Heart right ventricle (tissue), 16 donors: ENCODE data around the gene NAA25. TPM values are rescaled to one million over a fixed set of nuclear protein-coding genes. Genes with fewer than 3 reads are reported as not detected.
"Not testable (repeated sequence)": the region's sequence is repeated elsewhere in the genome, so short reads cannot be mapped to it uniquely, and the experiment has no call there.

Source experiments
- ATAC-seq, 8 donors: fragments of 200-7000 bp; cut with Tn5 transposase; one replicate each; pipeline ENCODE4 v1.9.1; 2020; ENCODE audit warnings: mild to moderate bottlenecking in 8 of 8, moderate library complexity in 8 of 8, moderate number of reproducible peaks in 1 of 8
- DNase-seq, 2 donors: peaks; one replicate each; pipeline ENCODE4 v3.0.0-alpha.2; 2020
- H3K27ac ChIP-seq, 10 donors: fragments of 200-600 bp; sonication (generic) in 2 of 10; one replicate each; pipeline versions ENCODE4 v1.5.0 to v1.8.0; 2020 to 2022; ENCODE audit warnings: mild to moderate bottlenecking in 3 of 10
- H3K27me3 ChIP-seq, 7 donors: fragments of 200-600 bp; one replicate each; pipeline ENCODE4 v1.8.0; 2021 to 2022; ENCODE audit warnings: mild to moderate bottlenecking in 2 of 7
- H3K36me3 ChIP-seq, 9 donors: fragments of 200-600 bp; sonication (generic) in 1 of 9; one replicate each; pipeline versions ENCODE4 v1.5.0 to v1.8.0; 2020 to 2022; ENCODE audit warnings: mild to moderate bottlenecking in 2 of 9
- H3K4me1 ChIP-seq, 9 donors: fragments of 200-600 bp; sonication (generic) in 1 of 9; one replicate each; pipeline versions ENCODE4 v1.5.0 to v1.8.0; 2020 to 2022; ENCODE audit warnings: mild to moderate bottlenecking in 4 of 9
- H3K4me3 ChIP-seq, 10 donors: fragments of 200-600 bp; sonication (generic) in 2 of 10; one replicate each; pipeline versions ENCODE4 v1.5.0 to v1.8.0; 2020 to 2022; ENCODE audit warnings: mild to moderate bottlenecking in 7 of 10, moderate library complexity in 2 of 10
- H3K9me3 ChIP-seq, 11 donors: fragments of 200-600 bp in 10 of 11; sonication (generic) in 2 of 11; one replicate each; pipeline versions ENCODE4 v1.5.0 to v1.8.0; 2013 to 2022; ENCODE audit warnings: mild to moderate bottlenecking in 2 of 11, control low read depth in 1 of 11, moderate library complexity in 1 of 11
- WGBS, 2 donors: extraction: QIAGEN DNeasy Blood & Tissue Kit; methylation state at CpG; one replicate each; pipeline ENCODE4 v1.1.7; 2013; ENCODE audit warnings: inconsistent platforms in 1 of 2; 5-methylcytosine and 5-hydroxymethylcytosine counted together
- intact Hi-C, 10 donors: fragments of 100-400 bp; cut with DNase I; formaldehyde crosslinking; loops; one replicate each; pipeline versions ENCODE4 v1.11.1 to v1.14.2; 2022
- polyA plus RNA-seq, 2 donors: library from polyadenylated mRNA; stranded (reverse); fragments of 200-250 nt; gene quantifications; one replicate each; pipeline ENCODE4 v1.2.3, GENCODE V29; 2013
- total RNA-seq, 10 donors: library from RNA; stranded (reverse); fragmentation: NEBNext Ultra II Directional in 3 of 10; extraction: Animal tissue kit (Norgen Biotek cat#: 25700) in 3 of 10; gene quantifications; one replicate each; pipeline versions ENCODE4 v1.2.1 to v1.2.4, GENCODE V29; 2021 to 2023
- TF ChIP-seq, protein P1 (sequence below), 9 donors: fragments of 200-600 bp; sonication (generic) in 2 of 9; IDR thresholded peaks; one replicate each; pipeline versions ENCODE4 v1.5.0 to v1.8.0; 2021 to 2022; ENCODE audit warnings: antibody characterized with exemption in 9 of 9, mild to moderate bottlenecking in 5 of 9, moderate library complexity in 1 of 9
- donor health status: Arrhythmogenic right ventricular cardiomyopathy.
- donor health status: ischemic (EF 13 %, LVEDD 7.1; RV severe dilation, severe dysfunction).
- donor health status: healthy with polysubstance abuse.
- donor health status: DM: no; HTN: yes; CAD: no.
- donor health status: DM: no; HTN: no; CAD: no.
- donor health status: ischemic (EF 25% LVEDD 6.9; RV normal size, moderate dysfunction).
- donor health status: ischemic (EF 25% LVEDD 5.7; RV mildly dilated, moderate dysfunction).
- donor health status: healthy.
- donor health status: DM: yes; HTN: yes; CAD: no.
- donor health status: Ischemic cardiomyopathy.
- donor health status: ischemic (EF 35%, LVEDD 5.7; RV mildly dilated, moderate dysfunction).
- donor health status: nonischemic (EF 11% LVEDD 7.7; RV severe dilation, severe dysfunction).
- donor health status: DM: yes; HTN: yes; CAD: no.
- donor health status: PGD.
- donor health status: ischemic (EF 29% LVEDD 5.4; RV normal size, mild dysfunction).
- donor health status: nonischemic (EF 23%, LVEDD 6.1; RV moderate dilation, normal function).

The NAA25 gene
- total and polyA plus RNA-seq, 12 donors: 3.6 to 26.3 (median 17.9) TPM

DNA sequence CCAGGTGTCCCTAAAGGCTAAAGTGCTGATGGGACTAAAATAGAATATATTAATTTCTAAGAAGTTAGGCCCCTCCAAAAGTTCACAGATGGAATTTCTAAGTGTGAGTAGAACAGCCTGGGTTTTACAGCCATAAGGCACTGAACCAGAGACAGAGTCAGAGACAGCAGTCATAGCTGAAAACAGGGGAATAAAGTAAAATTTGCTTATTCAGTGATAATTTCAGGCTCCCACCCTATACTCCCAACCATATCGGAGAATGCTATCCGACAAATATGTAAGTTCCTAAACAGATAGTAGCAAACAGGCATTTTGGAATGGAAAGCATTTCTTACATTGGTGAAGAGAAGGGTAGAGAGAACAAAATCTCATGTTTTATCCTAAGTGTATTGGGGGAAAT is 45.3 kb downstream of the NAA25 start:
- DNase-seq (no peak), ATAC-seq (no peak)
- Histone ChIP-seq H3K9me3 (no peaks in the 10 kb centered on the region), H3K36me3 (peaks cover 0 to 100% (median 56%) of the 10 kb centered on the region in 9 donors), H3K27ac (no peak overlapping the region), H3K4me1 (peaks cover 0 to 11% (median 0%) of the 10 kb centered on the region in 9 donors), H3K27me3 (no peaks in the 10 kb centered on the region), H3K4me3 (no peak overlapping the region)
- TF ChIP-seq, protein P1, sequence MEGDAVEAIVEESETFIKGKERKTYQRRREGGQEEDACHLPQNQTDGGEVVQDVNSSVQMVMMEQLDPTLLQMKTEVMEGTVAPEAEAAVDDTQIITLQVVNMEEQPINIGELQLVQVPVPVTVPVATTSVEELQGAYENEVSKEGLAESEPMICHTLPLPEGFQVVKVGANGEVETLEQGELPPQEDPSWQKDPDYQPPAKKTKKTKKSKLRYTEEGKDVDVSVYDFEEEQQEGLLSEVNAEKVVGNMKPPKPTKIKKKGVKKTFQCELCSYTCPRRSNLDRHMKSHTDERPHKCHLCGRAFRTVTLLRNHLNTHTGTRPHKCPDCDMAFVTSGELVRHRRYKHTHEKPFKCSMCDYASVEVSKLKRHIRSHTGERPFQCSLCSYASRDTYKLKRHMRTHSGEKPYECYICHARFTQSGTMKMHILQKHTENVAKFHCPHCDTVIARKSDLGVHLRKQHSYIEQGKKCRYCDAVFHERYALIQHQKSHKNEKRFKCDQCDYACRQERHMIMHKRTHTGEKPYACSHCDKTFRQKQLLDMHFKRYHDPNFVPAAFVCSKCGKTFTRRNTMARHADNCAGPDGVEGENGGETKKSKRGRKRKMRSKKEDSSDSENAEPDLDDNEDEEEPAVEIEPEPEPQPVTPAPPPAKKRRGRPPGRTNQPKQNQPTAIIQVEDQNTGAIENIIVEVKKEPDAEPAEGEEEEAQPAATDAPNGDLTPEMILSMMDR (IDR thresholded peaks at IDR 0.05): no peak
- intact Hi-C loops: loop anchor here in 1 of 10 donors (10.0 kb wide), 1 partner anchor 162 kb away; no protein-coding TSS in a partner anchor
- 96 to 97% methylated on average over 2 of the region's 2 CpGs for WGBS, 2 donors

DNA sequence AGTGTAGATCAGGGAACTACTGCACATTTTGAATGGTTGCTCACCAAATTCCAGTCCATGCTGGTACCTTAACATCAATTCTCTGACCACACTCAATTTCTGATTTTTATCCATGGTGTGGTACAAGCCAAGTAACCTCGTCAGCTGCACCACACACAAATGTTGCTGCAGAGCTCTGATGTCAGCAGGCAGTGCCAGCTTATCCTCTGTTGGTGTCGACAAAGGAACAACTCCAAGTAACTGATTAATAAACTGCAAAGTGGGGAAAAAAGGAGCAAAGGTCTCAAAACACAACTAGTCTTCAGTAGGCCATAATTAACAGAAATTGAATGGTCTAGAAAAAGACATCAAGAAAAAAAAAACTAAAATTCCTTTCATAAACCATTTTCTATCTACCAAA is 47.4 kb downstream of the NAA25 start:
- DNase-seq (no peak), ATAC-seq (no peak)
- Histone ChIP-seq H3K27me3 (no peaks in the 10 kb centered on the region), H3K4me1 (peaks cover 0 to 4% (median 0%) of the 10 kb centered on the region in 9 donors), H3K9me3 (no peaks in the 10 kb centered on the region), H3K27ac (no peak overlapping the region), H3K4me3 (no peak overlapping the region), H3K36me3 (peaks cover 0 to 100% (median 62%) of the 10 kb centered on the region in 9 donors)
- 94 to 95% methylated on average over 2 of the region's 2 CpGs for WGBS, 2 donors
- intact Hi-C loops: loop anchor here in 1 of 10 donors (10.0 kb wide), 1 partner anchor 164 kb away; no protein-coding TSS in a partner anchor
- TF ChIP-seq, protein P1 (IDR thresholded peaks at IDR 0.05): no peak

DNA sequence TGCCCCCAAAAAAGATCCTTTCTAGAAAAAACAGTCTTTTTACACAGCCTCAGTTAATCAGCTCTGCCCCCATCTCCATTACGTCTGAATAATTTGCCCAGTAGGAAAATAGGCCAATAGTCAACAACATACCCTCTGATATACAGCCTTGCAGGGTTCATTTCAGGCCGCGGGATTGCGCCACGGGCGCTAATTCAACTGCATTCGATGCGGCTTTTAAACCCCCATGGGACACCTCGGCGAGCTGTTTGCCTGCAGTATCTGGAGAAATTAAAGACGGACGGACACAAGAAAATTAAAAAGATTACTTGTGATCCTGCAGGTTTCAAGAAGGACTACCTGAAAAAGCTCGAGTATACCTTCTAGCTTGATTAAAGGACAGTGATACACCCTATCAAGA is 59.2 kb downstream of the NAA25 start:
- ATAC-seq: no peak
- Histone ChIP-seq H3K4me3 (no peak overlapping the region), H3K4me1 (peaks cover 0 to 11% (median 0%) of the 10 kb centered on the region in 9 donors), H3K36me3 (peaks cover 0 to 100% (median 73%) of the 10 kb centered on the region in 9 donors), H3K27ac (no peak overlapping the region), H3K9me3 (no peaks in the 10 kb centered on the region), H3K27me3 (no peaks in the 10 kb centered on the region)
- 93 to 94% methylated on average over 13 of the region's 13 CpGs for WGBS, 2 donors
- intact Hi-C loops: no loop called here
- TF ChIP-seq, protein P1 (IDR thresholded peaks at IDR 0.05): no peak
- no peak for DNase-seq

DNA sequence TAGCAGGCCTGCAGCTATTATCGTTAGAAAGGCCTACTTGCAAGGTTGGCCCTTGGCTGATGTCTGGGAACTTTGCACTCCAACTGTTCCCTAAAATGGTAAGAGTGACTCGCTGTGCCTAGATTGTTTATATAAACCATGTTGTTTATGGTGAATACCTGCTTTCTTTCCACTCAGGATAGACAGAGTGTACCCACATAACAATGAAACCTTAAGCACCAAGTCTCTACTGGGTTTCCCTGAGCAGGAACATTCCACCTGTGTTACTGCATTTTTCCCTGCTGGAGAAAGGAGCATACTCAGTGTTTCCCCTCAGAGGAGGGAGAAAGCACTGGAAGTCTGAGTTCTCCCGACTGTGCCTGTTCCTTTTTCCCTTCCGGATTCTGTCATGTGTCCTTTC is 62.6 kb downstream of the NAA25 start:
- WGBS, 2 donors: 80 to 82% methylated on average over 4 of the region's 4 CpGs
- ATAC-seq: peak in 1 of 8 donors; percentile 24
- no peak overlapping the region for H3K4me3 ChIP-seq
- H3K27me3 ChIP-seq: no peaks in the 10 kb centered on the region
- peaks cover 0 to 100% (median 62%) of the 10 kb centered on the region in 9 donors for H3K36me3 ChIP-seq
- H3K4me1 ChIP-seq: peaks cover 0 to 11% (median 0%) of the 10 kb centered on the region in 9 donors
- H3K27ac ChIP-seq: peak overlapping the region in 1 of 10 donors; percentile 3
- intact Hi-C loops: no loop called here
- TF ChIP-seq, protein P1 (IDR thresholded peaks at IDR 0.05): no peak
- no peak for DNase-seq
- H3K9me3 ChIP-seq: no peaks in the 10 kb centered on the region

DNA sequence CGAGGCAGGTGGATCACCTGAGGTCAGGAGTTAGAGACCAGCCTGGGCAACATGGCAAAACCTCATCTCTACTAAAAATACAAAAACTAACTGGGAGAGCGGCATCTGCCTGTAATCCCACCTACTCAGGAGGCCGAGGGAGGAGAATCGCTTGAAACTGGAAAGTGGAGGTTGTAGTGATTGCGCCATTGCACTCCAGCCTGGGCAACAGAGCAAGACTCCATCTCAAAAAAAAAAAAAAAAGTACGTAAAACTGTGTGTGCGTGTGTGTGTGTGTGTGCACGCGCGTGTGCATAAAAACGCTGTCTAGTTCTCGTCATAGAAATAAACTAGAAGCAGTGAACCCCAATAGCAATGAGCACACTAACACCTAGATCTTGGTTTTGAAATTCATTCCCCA is 72.0 kb downstream of the NAA25 start:
- H3K27me3 ChIP-seq, H3K27ac ChIP-seq, H3K4me3 ChIP-seq, DNase-seq, ATAC-seq, intact Hi-C loops, H3K4me1 ChIP-seq, H3K9me3 ChIP-seq: not testable (repeated sequence)
- 96 to 97% methylated on average over 12 of the region's 12 CpGs for WGBS, 2 donors
- peaks cover 0 to 100% (median 70%) of the 10 kb centered on the region in 9 donors for H3K36me3 ChIP-seq
